Mesendoderm (in vitro differentiated cells): ENCODE results near the gene EHBP1.
"Not testable (repeated sequence)": the region's sequence is repeated elsewhere in the genome, so short reads cannot be mapped to it uniquely, and the experiment has no call there.

Experiments used
- DNase-seq: peaks from one replicate; pipeline ENCODE4 v3.0.0; 2013
- H2AK5ac ChIP-seq: 2 replicates; pipeline ENCODE4 v1.6.1; 2013; ENCODE audit warnings: low read length, inconsistent platforms
- H2BK120ac ChIP-seq: 2 replicates; pipeline ENCODE4 v1.6.1; 2013; ENCODE audit warnings: low read depth, mild to moderate bottlenecking, low read length, moderate library complexity, mixed read lengths
- H2BK15ac ChIP-seq: replicated peaks from 2 replicates; pipeline ENCODE4 v1.6.1; 2013; ENCODE audit warnings: low read depth, mild to moderate bottlenecking, moderate library complexity
- H2BK5ac ChIP-seq: 2 replicates; pipeline ENCODE4 v1.6.1; 2013; ENCODE audit warnings: low read length, inconsistent platforms
- H3K18ac ChIP-seq: 2 replicates; pipeline ENCODE4 v1.6.1; 2013; ENCODE audit warnings: mild to moderate bottlenecking, low read length, mixed read lengths
- H3K23ac ChIP-seq: one replicate; pipeline ENCODE4 v1.6.1; 2013; ENCODE audit warnings: low read length
- H3K27ac ChIP-seq: 2 replicates; pipeline ENCODE4 v1.5.1; 2013; ENCODE audit warnings: low read depth, mild to moderate bottlenecking, inconsistent platforms, low read length, moderate library complexity
- H3K27me3 ChIP-seq: 2 replicates; pipeline ENCODE4 v1.6.1; 2013; ENCODE audit warnings: low read length, control low read depth, mild to moderate bottlenecking, inconsistent platforms; ENCODE audit not compliant: insufficient read depth, poor library complexity
- H3K36me3 ChIP-seq: 2 replicates; pipeline ENCODE4 v1.6.1; 2013; ENCODE audit warnings: low read length, inconsistent platforms; ENCODE audit not compliant: control insufficient read depth, insufficient read depth
- H3K4ac ChIP-seq: one replicate; pipeline ENCODE4 v1.6.1; 2013; ENCODE audit warnings: low read depth, mild to moderate bottlenecking, low read length, moderate library complexity
- H3K4me1 ChIP-seq: 2 replicates; pipeline ENCODE4 v1.6.1; 2013; ENCODE audit warnings: low read depth, low read length, inconsistent platforms; ENCODE audit not compliant: control insufficient read depth
- H3K4me2 ChIP-seq: 2 replicates; pipeline ENCODE4 v1.6.1; 2013; ENCODE audit warnings: low read length
- H3K4me3 ChIP-seq: 2 replicates; pipeline ENCODE4 v1.5.1; 2013; ENCODE audit warnings: mild to moderate bottlenecking, low read length
- H3K56ac ChIP-seq: one replicate; pipeline ENCODE4 v1.6.1; 2013; ENCODE audit warnings: low read length
- H3K79me1 ChIP-seq: 2 replicates; pipeline ENCODE4 v1.6.1; 2013; ENCODE audit warnings: low read length, inconsistent platforms
- H3K79me2 ChIP-seq: 2 replicates; pipeline ENCODE4 v1.6.1; 2013; ENCODE audit warnings: mild to moderate bottlenecking, low read length; ENCODE audit not compliant: control insufficient read depth, insufficient read depth
- H3K9ac ChIP-seq: 2 replicates; pipeline ENCODE4 v1.6.1; 2013; ENCODE audit warnings: low read length, inconsistent platforms
- H4K5ac ChIP-seq: one replicate; pipeline ENCODE4 v1.6.1; 2013; ENCODE audit warnings: low read length
- H4K8ac ChIP-seq: one replicate; pipeline ENCODE4 v1.6.1; 2013; ENCODE audit warnings: low read depth, mild to moderate bottlenecking, control low read depth, low read length, moderate library complexity
- WGBS: extraction: QIAGEN DNeasy Blood & Tissue Kit; methylation state at CpG from one replicate; pipeline ENCODE4 v1.1.7; 2013; ENCODE audit warnings: low lambda C conversion rate, missing lambda C conversion rate; ENCODE audit not compliant: insufficient coverage; ENCODE audit errors: extremely low coverage; 5-methylcytosine and 5-hydroxymethylcytosine counted together

The EHBP1 gene

DNA sequence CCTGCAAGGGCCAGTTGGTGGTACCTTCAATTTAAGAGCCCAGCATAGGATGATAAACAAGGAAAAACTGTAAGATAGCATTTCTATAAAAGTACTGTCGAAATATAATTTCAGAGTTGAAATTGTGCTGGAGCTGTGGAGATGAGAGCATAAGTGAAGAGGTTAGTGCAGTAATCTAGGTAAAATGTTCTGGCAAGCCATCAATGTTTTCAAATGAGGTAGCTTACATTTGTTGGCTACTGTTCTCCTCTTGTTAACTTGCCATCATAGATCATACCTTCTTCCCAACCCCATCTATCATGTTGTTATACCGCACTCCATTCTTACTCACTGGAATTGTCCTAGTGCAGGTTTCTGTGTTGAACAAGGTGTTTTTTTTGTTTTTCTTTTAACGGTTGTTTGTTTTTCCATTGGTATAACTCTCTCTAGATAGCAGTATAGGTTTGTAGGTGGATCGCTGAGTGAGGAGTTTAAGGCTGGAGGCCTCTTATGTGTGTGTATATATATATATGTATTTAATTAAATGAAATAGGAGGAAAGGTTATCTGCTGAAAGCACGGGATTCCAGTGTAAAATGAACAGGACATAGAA is 40.5 kb downstream of the EHBP1 start:
- Histone ChIP-seq H4K8ac (no peak overlapping the region), H3K4ac (no peak overlapping the region), H3K27me3 (no peaks in the 10 kb centered on the region), H3K79me2 (peaks cover 2% of the 10 kb centered on the region), H3K56ac (no peak overlapping the region), H2BK120ac (no peak overlapping the region), H2AK5ac (no peak overlapping the region), H3K36me3 (no peaks in the 10 kb centered on the region), H3K9ac (no peak overlapping the region), H3K18ac (no peak overlapping the region), H3K23ac (no peak overlapping the region), H3K4me2 (no peak overlapping the region), H3K27ac (no peak overlapping the region), H2BK15ac (no peak overlapping the region), H2BK5ac (no peak overlapping the region), H3K79me1 (no peaks in the 10 kb centered on the region), H3K4me3 (no peak overlapping the region), H3K4me1 (no peaks in the 10 kb centered on the region), H4K5ac (no peak overlapping the region)
- no peak for DNase-seq
- no CpG with 5 or more reads among the region's 5 CpGs for WGBS

DNA sequence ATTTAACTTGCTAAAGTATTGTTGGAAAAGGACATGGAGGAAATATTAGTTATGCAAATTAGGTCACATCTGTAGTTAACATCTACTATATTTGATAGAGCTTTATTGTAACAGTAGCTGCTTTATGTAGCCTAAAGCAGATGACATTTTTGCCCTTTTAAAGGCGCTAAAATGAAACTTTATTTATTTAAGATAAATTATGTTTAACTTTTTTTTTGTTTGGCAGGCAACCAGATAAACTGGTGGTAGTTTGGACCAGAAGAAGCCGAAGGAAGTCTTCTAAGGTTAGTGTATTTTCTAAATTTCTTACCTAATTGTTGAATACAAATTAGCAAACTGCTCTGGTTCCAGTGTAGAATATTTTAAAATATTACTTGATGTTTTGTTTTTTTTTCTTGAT is 41.7 kb downstream of the EHBP1 start:
- Histone ChIP-seq H3K4me1 (no peaks in the 10 kb centered on the region), H3K79me1 (no peaks in the 10 kb centered on the region), H3K4me3 (no peak overlapping the region), H3K23ac (no peak overlapping the region), H3K27me3 (no peaks in the 10 kb centered on the region), H2BK5ac (no peak overlapping the region), H2BK120ac (no peak overlapping the region), H2AK5ac (no peak overlapping the region), H3K79me2 (no peaks in the 10 kb centered on the region), H3K27ac (no peak overlapping the region), H3K9ac (no peak overlapping the region), H3K4me2 (no peak overlapping the region), H4K5ac (no peak overlapping the region), H3K56ac (no peak overlapping the region), H3K36me3 (no peaks in the 10 kb centered on the region), H2BK15ac (no peak overlapping the region), H3K18ac (no peak overlapping the region), H4K8ac (no peak overlapping the region), H3K4ac (no peak overlapping the region)
- no CpG with 5 or more reads among the region's 2 CpGs for WGBS
- DNase-seq, result no peak

DNA sequence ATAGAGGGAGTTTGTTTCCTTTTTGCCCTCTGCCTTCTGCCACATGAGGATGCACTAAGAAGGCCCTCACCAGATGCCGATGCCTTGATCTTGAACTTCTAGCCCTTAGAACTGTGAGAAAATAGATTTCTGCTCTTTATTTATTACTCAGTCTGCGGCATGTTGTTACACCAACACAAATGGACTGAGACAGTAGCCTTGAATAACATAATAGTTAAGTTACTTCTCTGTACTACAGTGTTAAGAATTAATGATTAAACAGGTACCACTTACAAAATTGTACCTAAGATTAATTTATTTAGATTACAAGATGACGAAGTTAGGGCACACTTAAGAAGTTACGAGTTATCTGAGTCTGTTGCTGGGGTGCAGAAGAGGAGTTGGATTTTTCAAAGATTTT is 42.4 kb downstream of the EHBP1 start:
- Histone ChIP-seq H4K5ac (no peak overlapping the region), H3K4me1 (no peaks in the 10 kb centered on the region), H3K23ac (no peak overlapping the region), H2BK5ac (no peak overlapping the region), H3K4me2 (no peak overlapping the region), H3K79me2 (no peaks in the 10 kb centered on the region), H2AK5ac (no peak overlapping the region), H3K9ac (no peak overlapping the region), H3K4ac (no peak overlapping the region), H3K36me3 (no peaks in the 10 kb centered on the region), H3K79me1 (no peaks in the 10 kb centered on the region), H3K18ac (no peak overlapping the region), H3K4me3 (no peak overlapping the region), H3K27me3 (no peaks in the 10 kb centered on the region), H2BK120ac (no peak overlapping the region), H2BK15ac (no peak overlapping the region), H3K27ac (no peak overlapping the region), H4K8ac (no peak overlapping the region), H3K56ac (no peak overlapping the region)
- no CpG with 5 or more reads among the region's 4 CpGs for WGBS
- DNase-seq, result no peak

DNA sequence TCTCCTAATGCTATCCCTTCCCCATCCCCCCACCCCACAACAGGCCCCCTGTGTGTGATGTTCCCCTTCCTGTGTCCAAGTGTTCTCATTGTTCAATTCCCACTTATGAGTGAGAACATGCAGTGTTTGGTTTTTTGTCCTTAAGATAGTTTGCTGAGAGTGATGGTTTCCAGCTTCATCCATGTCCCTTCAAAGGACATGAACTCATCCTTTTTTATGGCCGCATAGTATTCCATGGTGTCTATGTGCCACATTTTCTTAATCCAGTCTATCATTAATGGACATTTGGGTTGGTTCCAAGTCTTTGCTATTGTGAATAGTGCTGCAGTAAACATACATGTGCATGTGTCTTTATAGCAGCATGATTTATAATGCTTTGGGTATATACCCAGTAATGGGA is 43.6 kb downstream of the EHBP1 start:
- H3K9ac ChIP-seq, H3K4ac ChIP-seq, H3K4me1 ChIP-seq, H3K56ac ChIP-seq, H2BK120ac ChIP-seq, H3K27me3 ChIP-seq, DNase-seq, H4K5ac ChIP-seq, H3K23ac ChIP-seq, H2AK5ac ChIP-seq, H3K4me3 ChIP-seq, H3K36me3 ChIP-seq, H2BK5ac ChIP-seq, H3K79me2 ChIP-seq, H3K4me2 ChIP-seq, H4K8ac ChIP-seq, H3K27ac ChIP-seq, H3K18ac ChIP-seq, H2BK15ac ChIP-seq, H3K79me1 ChIP-seq: not testable (repeated sequence)
- no CpG with 5 or more reads among the region's 1 CpG for WGBS

DNA sequence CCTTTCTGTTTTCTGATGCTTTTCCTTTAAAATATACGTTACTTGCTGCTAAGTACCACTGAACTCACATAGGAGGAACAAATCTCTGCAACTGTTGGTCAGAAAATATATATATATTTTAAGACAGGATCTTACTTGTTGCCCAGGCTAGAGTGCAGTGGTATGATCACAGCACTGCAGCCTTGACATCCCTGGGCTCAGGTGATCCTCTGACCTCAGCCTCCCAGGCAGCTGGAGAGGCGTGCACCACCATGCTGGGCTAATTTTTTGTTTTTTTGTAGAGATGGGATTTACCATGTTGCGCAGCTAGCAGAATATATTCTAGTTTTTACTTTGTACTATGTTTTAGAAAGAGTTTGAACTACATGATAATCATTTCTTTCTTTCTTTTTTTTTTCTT is 51.5 kb downstream of the EHBP1 start:
- WGBS, result no CpG with 5 or more reads among the region's 3 CpGs
- no peak overlapping the region for H2BK15ac ChIP-seq
- H4K5ac ChIP-seq, result no peak overlapping the region
- no peak overlapping the region for H3K18ac ChIP-seq
- H3K36me3 ChIP-seq, result no peaks in the 10 kb centered on the region
- no peaks in the 10 kb centered on the region for H3K79me2 ChIP-seq
- no peak overlapping the region for H2BK120ac ChIP-seq
- H3K79me1 ChIP-seq, result no peaks in the 10 kb centered on the region
- no peaks in the 10 kb centered on the region for H3K4me1 ChIP-seq
- H3K27me3 ChIP-seq, result no peaks in the 10 kb centered on the region
- H3K56ac ChIP-seq, result no peak overlapping the region
- no peak overlapping the region for H3K4me2 ChIP-seq
- H4K8ac ChIP-seq, result no peak overlapping the region
- no peak for DNase-seq
- H3K23ac ChIP-seq, result no peak overlapping the region
- no peak overlapping the region for H2AK5ac ChIP-seq
- H3K4ac ChIP-seq, result no peak overlapping the region
- no peak overlapping the region for H3K27ac ChIP-seq
- no peak overlapping the region for H3K9ac ChIP-seq
- no peak overlapping the region for H3K4me3 ChIP-seq
- H2BK5ac ChIP-seq, result no peak overlapping the region

DNA sequence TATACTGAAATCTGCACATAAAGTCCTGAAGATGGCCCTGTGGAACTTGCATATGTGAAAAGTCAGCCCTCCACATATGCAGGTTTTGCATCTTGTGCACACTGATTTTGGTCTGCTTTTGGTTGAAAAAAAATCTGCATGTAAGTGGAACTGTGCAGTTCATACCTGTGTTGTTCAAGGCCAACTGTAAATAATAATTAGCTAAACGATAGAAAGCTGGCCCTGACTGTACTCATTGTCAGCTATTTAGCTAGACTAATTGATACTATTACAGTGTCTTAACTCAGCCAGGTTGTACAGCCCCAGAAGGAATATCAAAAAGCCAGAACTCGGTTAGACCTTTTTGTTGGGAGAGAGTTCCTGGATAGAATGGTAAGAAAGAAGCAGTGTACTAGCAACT is 54.5 kb downstream of the EHBP1 start:
- H4K8ac ChIP-seq, result no peak overlapping the region
- H3K36me3 ChIP-seq, result no peaks in the 10 kb centered on the region
- no peak overlapping the region for H3K23ac ChIP-seq
- H3K27me3 ChIP-seq, result no peaks in the 10 kb centered on the region
- DNase-seq, result no peak
- no peak overlapping the region for H3K27ac ChIP-seq
- no peaks in the 10 kb centered on the region for H3K4me1 ChIP-seq
- H3K4me2 ChIP-seq, result no peak overlapping the region
- no peaks in the 10 kb centered on the region for H3K79me2 ChIP-seq
- H2BK5ac ChIP-seq, result no peak overlapping the region
- no peak overlapping the region for H2AK5ac ChIP-seq
- WGBS, result no CpG with 5 or more reads among the region's 2 CpGs
- H3K9ac ChIP-seq, result no peak overlapping the region
- no peak overlapping the region for H3K56ac ChIP-seq
- H3K4ac ChIP-seq, result no peak overlapping the region
- no peaks in the 10 kb centered on the region for H3K79me1 ChIP-seq
- H2BK120ac ChIP-seq, result no peak overlapping the region
- no peak overlapping the region for H4K5ac ChIP-seq
- H3K18ac ChIP-seq, result no peak overlapping the region
- no peak overlapping the region for H3K4me3 ChIP-seq
- H2BK15ac ChIP-seq, result no peak overlapping the region
